A673 (cell line): ENCODE measurements around the gene DPM1.

Experiments
- CTCF ChIP-seq: fragments of 300-800, 200-600 bp; sonication (generic); conservative IDR thresholded peaks from 2 replicates; pipeline ENCODE4 v1.5.1; 2017; ENCODE audit warnings: low read depth, mild to moderate bottlenecking, antibody characterized with exemption, low read length, moderate library complexity, mixed read lengths
- EZH2 ChIP-seq: fragments of 200-600 bp; sonication (generic); IDR thresholded peaks from 2 replicates; pipeline ENCODE4 v1.6.1; 2017; ENCODE audit warnings: borderline replicate concordance, low read depth, mild to moderate bottlenecking, mixed read lengths, antibody characterized with exemption, low read length; ENCODE audit not compliant: poor library complexity, severe bottlenecking

- TF ChIP-seq CTCF (no peak), EZH2 (no peak)
Measured at GRCh38 chr20:50932691-50933280, 25.5 kb downstream of the DPM1 start.
